H9 (cell line): ENCODE results near the gene GATAD2B. TPM values are rescaled to one million over a fixed set of nuclear protein-coding genes. Genes with fewer than 3 reads are reported as not detected.

Experiments used
- DNase-seq: peaks from one replicate; pipeline ENCODE4 v3.0.0-alpha.2; 2017
- H2AFZ ChIP-seq: one replicate; pipeline ENCODE4 v1.6.1; 2013; ENCODE audit warnings: mild to moderate bottlenecking, low read length, control low read depth, moderate library complexity
- H2AK5ac ChIP-seq: 2 replicates; pipeline ENCODE4 v1.6.1; 2013; ENCODE audit warnings: low read length, control low read depth, mixed read lengths; ENCODE audit not compliant: insufficient read length
- H2BK120ac ChIP-seq: one replicate; pipeline ENCODE4 v1.6.1; 2013; ENCODE audit warnings: low read depth, mild to moderate bottlenecking, low read length, control low read depth, inconsistent platforms; ENCODE audit not compliant: poor library complexity, severe bottlenecking
- H2BK12ac ChIP-seq: 2 replicates; pipeline ENCODE4 v1.6.1; 2013; ENCODE audit warnings: low read length, control low read depth, mixed read lengths, low read depth; ENCODE audit not compliant: insufficient read length
- H2BK15ac ChIP-seq: 2 replicates; pipeline ENCODE4 v1.6.1; 2013; ENCODE audit warnings: low read depth, low read length, control low read depth
- H2BK20ac ChIP-seq: one replicate; pipeline ENCODE4 v1.6.1; 2013; ENCODE audit warnings: low read depth, mild to moderate bottlenecking, low read length, control low read depth, inconsistent platforms; ENCODE audit not compliant: poor library complexity, severe bottlenecking
- H2BK5ac ChIP-seq: 2 replicates; pipeline ENCODE4 v1.6.1; 2013; ENCODE audit warnings: low read length, control low read depth, mixed read lengths; ENCODE audit not compliant: insufficient read length
- H3K14ac ChIP-seq: 2 replicates; pipeline ENCODE4 v1.6.1; 2013; ENCODE audit warnings: low read length, control low read depth; ENCODE audit not compliant: insufficient read depth
- H3K18ac ChIP-seq: 2 replicates; pipeline ENCODE4 v1.6.1; 2013; ENCODE audit warnings: low read depth, mild to moderate bottlenecking, mixed read lengths, low read length, control low read depth; ENCODE audit not compliant: insufficient read length
- H3K23ac ChIP-seq: 2 replicates; pipeline ENCODE4 v1.6.1; 2013; ENCODE audit warnings: low read length, control low read depth, mixed read lengths, low read depth; ENCODE audit not compliant: insufficient read length
- H3K23me2 ChIP-seq: 2 replicates; pipeline ENCODE4 v1.6.1; 2013; ENCODE audit warnings: low read depth, mild to moderate bottlenecking, mixed read lengths, low read length, control low read depth; ENCODE audit not compliant: insufficient read length, poor library complexity, severe bottlenecking
- H3K27ac ChIP-seq: 2 replicates; pipeline ENCODE4 v1.5.1; 2013; ENCODE audit warnings: low read length, control low read depth, mixed read lengths, low read depth; ENCODE audit not compliant: insufficient read length
- H3K27me3 ChIP-seq: 2 replicates; pipeline ENCODE4 v1.6.1; 2013; ENCODE audit warnings: low read length, control low read depth, inconsistent platforms; ENCODE audit not compliant: insufficient read depth
- H3K4ac ChIP-seq: 2 replicates; pipeline ENCODE4 v1.6.1; 2013; ENCODE audit warnings: low read depth, mild to moderate bottlenecking, control low read depth, inconsistent platforms, low read length, moderate library complexity
- H3K4me1 ChIP-seq: 2 replicates; pipeline ENCODE4 v1.6.1; 2013; ENCODE audit warnings: low read length, control low read depth, inconsistent platforms; ENCODE audit not compliant: insufficient read depth
- H3K4me2 ChIP-seq: 2 replicates; pipeline ENCODE4 v1.6.1; 2013; ENCODE audit warnings: low read length, control low read depth, mixed read lengths; ENCODE audit not compliant: insufficient read length, insufficient read depth
- H3K56ac ChIP-seq: 2 replicates; pipeline ENCODE4 v1.6.1; 2013; ENCODE audit warnings: low read depth, mild to moderate bottlenecking, mixed read lengths, low read length, control low read depth; ENCODE audit not compliant: insufficient read length
- H3K79me1 ChIP-seq: 2 replicates; pipeline ENCODE4 v1.6.1; 2013; ENCODE audit warnings: low read depth, mild to moderate bottlenecking, moderate library complexity, low read length, control low read depth, inconsistent platforms; ENCODE audit not compliant: insufficient read depth, poor library complexity, severe bottlenecking
- H3K79me2 ChIP-seq: 2 replicates; pipeline ENCODE4 v1.6.1; 2013; ENCODE audit warnings: low read length, control low read depth, inconsistent platforms; ENCODE audit not compliant: insufficient read depth
- H3K9ac ChIP-seq: 2 replicates; pipeline ENCODE4 v1.6.1; 2013; ENCODE audit warnings: low read length, control low read depth, mixed read lengths; ENCODE audit not compliant: insufficient read length; ENCODE audit errors: extremely low read depth
- H3K9me3 ChIP-seq: one replicate; pipeline ENCODE4 v1.6.1; 2013; ENCODE audit warnings: low read depth, low read length, inconsistent platforms; ENCODE audit not compliant: control insufficient read depth
- H3T11ph ChIP-seq: one replicate; pipeline ENCODE4 v1.6.1; 2013; ENCODE audit warnings: mild to moderate bottlenecking, low read length, control low read depth, inconsistent platforms
- H4K20me1 ChIP-seq: one replicate; pipeline ENCODE4 v1.6.1; 2013; ENCODE audit not compliant: control insufficient read depth, insufficient read length, insufficient read depth
- H4K5ac ChIP-seq: 2 replicates; pipeline ENCODE4 v1.6.1; 2013; ENCODE audit warnings: low read depth, mild to moderate bottlenecking, mixed read lengths, low read length, control low read depth; ENCODE audit not compliant: insufficient read length
- H4K8ac ChIP-seq: replicated peaks from 2 replicates; pipeline ENCODE4 v1.6.1; 2013; ENCODE audit warnings: low read length, control low read depth, mixed read lengths, low read depth; ENCODE audit not compliant: insufficient read length
- H4K91ac ChIP-seq: 2 replicates; pipeline ENCODE4 v1.6.1; 2013; ENCODE audit warnings: low read depth, mild to moderate bottlenecking, moderate library complexity, mixed read lengths, low read length, control low read depth; ENCODE audit not compliant: insufficient read length
- H3K27ac Mint-ChIP-seq, 3 experiments: 2 replicates in 2 of 3; 3 replicates in 1 of 3; pipeline ENCODE4 v1.8.0; 2020 to 2021; ENCODE audit warnings: mixed read lengths in 3 of 3, mild to moderate bottlenecking in 1 of 3, moderate library complexity in 1 of 3
- H3K27me3 Mint-ChIP-seq: 2 replicates; pipeline ENCODE4 v1.8.0; 2021; ENCODE audit warnings: low read depth, mild to moderate bottlenecking, moderate library complexity, mixed read lengths
- H3K36me3 Mint-ChIP-seq, 3 experiments: 2 replicates in 2 of 3; 3 replicates in 1 of 3; pipeline ENCODE4 v1.8.0; 2020 to 2021; ENCODE audit warnings: low read depth in 3 of 3, mixed read lengths in 3 of 3; ENCODE audit not compliant: insufficient read depth in 1 of 3
- H3K4me1 Mint-ChIP-seq, 2 experiments: 2 replicates each; pipeline ENCODE4 v1.8.0; 2020; ENCODE audit warnings: mixed read lengths in 2 of 2
- H3K4me3 Mint-ChIP-seq, 2 experiments: 2 replicates in 1 of 2; 3 replicates in 1 of 2; pipeline ENCODE4 v1.8.0; 2020 to 2021; ENCODE audit warnings: mild to moderate bottlenecking in 2 of 2, mixed read lengths in 2 of 2, moderate library complexity in 1 of 2
- H3K9me3 Mint-ChIP-seq, 2 experiments: 2 replicates in 1 of 2; 3 replicates in 1 of 2; pipeline ENCODE4 v1.8.0; 2020; ENCODE audit warnings: mild to moderate bottlenecking in 2 of 2, mixed read lengths in 2 of 2, moderate library complexity in 1 of 2
- WGBS: extraction: QIAGEN DNeasy Blood & Tissue Kit; methylation state at CpG from one replicate; pipeline ENCODE4 v1.1.7; 2013; ENCODE audit warnings: missing lambda C conversion rate, low lambda C conversion rate, mixed read lengths; ENCODE audit not compliant: insufficient read length; ENCODE audit errors: extremely low coverage; 5-methylcytosine and 5-hydroxymethylcytosine counted together
- total RNA-seq: library from RNA; stranded (reverse); gene quantifications from 2 replicates; pipeline ENCODE4 v1.2.1, GENCODE V29; 2021
- TF ChIP-seq, protein P1 (sequence below): fragments of 200-600 bp; sonication (generic); conservative IDR thresholded peaks from 3 replicates; pipeline ENCODE4 v1.8.0; 2021; ENCODE audit warnings: antibody characterized with exemption, mild to moderate bottlenecking

GATAD2B gene
- total RNA-seq, 1 experiment from 2014 or later: 44.1 TPM

DNA sequence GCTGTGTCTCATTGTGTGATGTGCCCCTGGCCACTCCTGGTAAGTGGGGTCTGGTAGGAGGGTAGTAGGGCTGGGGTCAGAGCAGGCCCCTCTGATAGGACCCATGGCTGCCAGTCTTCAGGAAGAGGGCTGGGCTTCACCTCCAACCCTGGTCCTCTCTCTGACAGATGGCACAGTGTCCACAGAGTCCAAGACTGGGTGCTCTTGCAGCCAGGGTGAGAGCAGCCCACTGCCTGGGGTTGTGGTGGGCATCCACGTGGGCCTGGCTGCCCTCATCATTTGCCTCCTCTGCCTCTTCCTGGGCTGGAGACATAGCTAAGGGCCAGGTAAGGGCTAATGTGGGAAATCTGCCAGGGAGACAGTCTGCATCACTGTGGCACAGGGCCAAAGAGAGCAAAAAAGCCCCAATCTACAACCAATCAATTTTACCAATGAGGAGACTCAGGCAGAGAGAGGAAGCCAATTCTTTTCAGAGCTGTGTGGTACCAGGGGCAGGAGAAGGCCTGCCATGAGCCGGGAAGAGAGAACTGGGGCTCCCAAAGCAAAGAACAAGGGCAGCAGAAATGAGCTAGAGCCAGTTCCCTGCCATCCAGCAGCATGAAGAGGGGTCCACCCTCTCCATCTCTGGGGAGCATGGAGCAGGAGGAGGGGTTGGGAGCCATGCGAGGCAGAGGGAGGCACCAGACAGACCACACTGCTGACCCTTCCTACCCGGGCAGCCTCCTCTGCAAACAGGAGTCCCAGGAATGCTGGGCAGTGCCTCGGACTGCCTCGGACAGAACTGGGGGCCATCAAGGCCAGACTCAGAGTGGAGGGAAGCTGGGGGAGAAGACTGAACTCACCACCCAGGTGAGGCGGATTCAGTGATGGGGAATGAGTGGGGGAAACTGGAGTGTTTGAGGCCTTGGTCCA is 120.7 kb downstream of the GATAD2B start:
- Histone ChIP-seq H2BK20ac (no peak overlapping the region), H3K23ac (no peak overlapping the region), H3K9me3 (no peaks in the 10 kb centered on the region), H3K79me2 (no peaks in the 10 kb centered on the region), H4K91ac (no peak overlapping the region), H2BK5ac (no peak overlapping the region), H3K27me3 (no peaks in the 10 kb centered on the region), H4K5ac (no peak overlapping the region), H3K79me1 (no peaks in the 10 kb centered on the region), H3K18ac (no peak overlapping the region), H3K56ac (no peak overlapping the region), H3K9ac (no peak overlapping the region), H2BK12ac (no peak overlapping the region), H3K23me2 (no peaks in the 10 kb centered on the region), H4K20me1 (no peaks in the 10 kb centered on the region), H3K4ac (no peak overlapping the region), H4K8ac (no peak overlapping the region), H3K4me1 (no peaks in the 10 kb centered on the region), H3K14ac (no peak overlapping the region), H2AFZ (no peak overlapping the region), H3T11ph (no peak overlapping the region), H3K27ac (no peak overlapping the region), H2BK120ac (no peak overlapping the region), H2AK5ac (no peak overlapping the region), H2BK15ac (no peak overlapping the region), H3K4me2 (no peak overlapping the region)
- H3K4me1 Mint-ChIP-seq: peaks cover 19 to 20% of the 10 kb centered on the region in 2 experiments
- TF ChIP-seq, protein P1, sequence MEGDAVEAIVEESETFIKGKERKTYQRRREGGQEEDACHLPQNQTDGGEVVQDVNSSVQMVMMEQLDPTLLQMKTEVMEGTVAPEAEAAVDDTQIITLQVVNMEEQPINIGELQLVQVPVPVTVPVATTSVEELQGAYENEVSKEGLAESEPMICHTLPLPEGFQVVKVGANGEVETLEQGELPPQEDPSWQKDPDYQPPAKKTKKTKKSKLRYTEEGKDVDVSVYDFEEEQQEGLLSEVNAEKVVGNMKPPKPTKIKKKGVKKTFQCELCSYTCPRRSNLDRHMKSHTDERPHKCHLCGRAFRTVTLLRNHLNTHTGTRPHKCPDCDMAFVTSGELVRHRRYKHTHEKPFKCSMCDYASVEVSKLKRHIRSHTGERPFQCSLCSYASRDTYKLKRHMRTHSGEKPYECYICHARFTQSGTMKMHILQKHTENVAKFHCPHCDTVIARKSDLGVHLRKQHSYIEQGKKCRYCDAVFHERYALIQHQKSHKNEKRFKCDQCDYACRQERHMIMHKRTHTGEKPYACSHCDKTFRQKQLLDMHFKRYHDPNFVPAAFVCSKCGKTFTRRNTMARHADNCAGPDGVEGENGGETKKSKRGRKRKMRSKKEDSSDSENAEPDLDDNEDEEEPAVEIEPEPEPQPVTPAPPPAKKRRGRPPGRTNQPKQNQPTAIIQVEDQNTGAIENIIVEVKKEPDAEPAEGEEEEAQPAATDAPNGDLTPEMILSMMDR: no peak
- DNase-seq: no peak
- H3K27me3 Mint-ChIP-seq: peaks cover 4% of the 10 kb centered on the region
- no peak overlapping the region for H3K4me3 Mint-ChIP-seq
- H3K36me3 Mint-ChIP-seq: peaks cover 6 to 12% (median 12%) of the 10 kb centered on the region in 3 experiments; a peak in 6 of 7 replicates
- no peaks in the 10 kb centered on the region for H3K9me3 Mint-ChIP-seq
- H3K27ac Mint-ChIP-seq: peak overlapping the region; percentile 6 to 89 (median 59); a peak in 5 of 7 replicates
- WGBS: no CpG with 5 or more reads among the region's 7 CpGs
